Stimulated activated CD4-positive, alpha-beta T cell treated with anti-CD3 and anti-CD28 coated beads, TNF-alpha, amount 100 ng/mL, for 48 hours (primary cell): ENCODE results near the gene POLR2C.

ENCODE experiments used
- DNase-seq, 3 donors: peaks; one replicate each; pipeline ENCODE4 v3.0.0-alpha.2; 2020; ENCODE audit warnings: low read depth in 3 of 3

The POLR2C gene

DNA sequence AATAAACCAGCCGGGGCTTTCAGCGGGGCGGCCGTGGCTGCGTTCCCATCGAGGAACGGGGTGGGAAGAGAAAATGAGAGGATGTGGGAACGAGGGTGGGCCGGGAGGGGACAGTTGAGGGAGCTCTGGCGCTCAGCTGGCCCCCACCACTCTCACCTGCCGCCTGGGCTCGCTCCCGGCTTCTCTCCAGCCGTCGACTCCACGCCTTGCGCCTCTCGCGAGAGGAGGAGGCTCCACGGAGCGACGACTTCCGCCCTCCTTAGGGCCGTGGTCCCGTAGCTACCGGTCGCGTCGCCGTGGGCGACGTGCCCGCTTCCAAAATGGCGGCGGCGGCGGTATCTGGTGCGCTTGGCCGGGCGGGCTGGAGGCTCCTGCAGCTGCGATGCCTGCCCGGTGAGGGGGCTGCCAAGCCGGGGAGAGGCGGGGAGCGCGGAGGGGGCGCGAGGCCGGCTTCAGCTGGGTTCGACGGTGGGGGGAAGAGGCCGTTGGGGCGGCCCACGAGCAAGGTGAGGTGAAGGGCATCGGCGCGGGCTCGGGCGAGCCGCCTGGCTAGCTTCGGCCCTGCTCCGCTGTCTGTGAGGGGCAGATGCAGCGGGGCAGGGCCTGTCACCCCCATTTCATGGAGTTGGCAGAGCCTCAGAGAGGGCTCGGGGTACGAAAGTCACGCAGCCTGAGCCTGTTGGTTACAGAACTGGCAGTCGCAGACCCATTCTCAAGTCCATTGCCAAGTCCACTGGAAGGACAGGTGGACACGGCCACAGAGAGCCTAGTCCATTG, 15.1 kb upstream of the POLR2C start, which contains the start of the genes CIAPIN1 and COQ9:
Gene CIAPIN1, minus strand, starts transcription at position 200 of the 777 bp plus-strand sequence. CDS start 6,457 bp downstream, outside the sequence.
Gene COQ9, plus strand, starts transcription at position 294 of the 777 bp plus-strand sequence. Its CDS starts 27 bp downstream, at position 321.
- peak; percentile 86 to 90 (median 89) for DNase-seq

GRCh38 chr16:57452021-57452420, 10.5 kb upstream of the POLR2C start:
- no peak for DNase-seq

- DNase-seq: no peak
These were observed 491 bp downstream of the POLR2C start for GRCh38 chr16:57462978-57463362.

DNA sequence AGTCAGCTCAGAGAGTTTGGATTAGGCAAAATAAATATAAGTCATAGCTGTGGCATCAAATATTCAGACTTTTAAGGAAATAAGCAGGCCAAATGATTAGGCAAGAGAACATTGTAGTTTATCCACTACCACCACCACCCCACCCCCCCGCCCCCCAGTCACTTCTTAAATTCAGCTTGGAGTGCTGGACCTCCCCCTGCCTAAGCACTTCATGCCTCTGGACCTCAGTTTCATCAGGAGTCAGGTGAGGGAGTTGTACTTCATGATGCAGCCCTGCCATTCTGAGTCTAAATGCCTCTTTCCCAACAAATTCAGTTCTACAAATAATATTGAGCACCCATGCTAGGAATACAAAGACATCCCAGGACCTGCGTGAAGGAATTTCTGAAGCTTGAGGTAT, 2.0 kb downstream of the POLR2C start:
- no peak for DNase-seq

DNA sequence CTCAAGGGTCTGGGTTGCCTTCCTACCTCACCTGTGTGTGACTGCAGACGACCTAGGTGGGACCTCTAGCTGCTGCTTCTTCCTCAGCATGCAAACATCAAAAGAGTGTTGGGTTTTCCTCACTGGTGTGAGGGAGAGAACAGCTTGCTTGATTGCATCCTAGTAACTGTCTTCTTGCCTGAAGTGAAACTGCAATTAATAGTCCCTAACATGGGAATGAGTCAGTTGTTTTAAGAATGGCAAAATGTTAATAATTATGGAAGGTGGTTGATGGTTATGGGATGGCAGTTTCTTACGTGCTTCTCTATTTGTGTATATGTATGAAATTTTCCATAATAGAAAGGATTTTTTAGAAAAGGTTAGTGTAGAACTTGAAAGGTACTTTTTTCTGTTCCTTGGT, 5.9 kb downstream of the POLR2C start:
- no peak for DNase-seq

- no peak for DNase-seq
These were observed 6.6 kb downstream of the POLR2C start for GRCh38 chr16:57469046-57469445.

GRCh38 chr16:57469917-57470470, 7.5 kb downstream of the POLR2C start:
- DNase-seq: no peak

DNA sequence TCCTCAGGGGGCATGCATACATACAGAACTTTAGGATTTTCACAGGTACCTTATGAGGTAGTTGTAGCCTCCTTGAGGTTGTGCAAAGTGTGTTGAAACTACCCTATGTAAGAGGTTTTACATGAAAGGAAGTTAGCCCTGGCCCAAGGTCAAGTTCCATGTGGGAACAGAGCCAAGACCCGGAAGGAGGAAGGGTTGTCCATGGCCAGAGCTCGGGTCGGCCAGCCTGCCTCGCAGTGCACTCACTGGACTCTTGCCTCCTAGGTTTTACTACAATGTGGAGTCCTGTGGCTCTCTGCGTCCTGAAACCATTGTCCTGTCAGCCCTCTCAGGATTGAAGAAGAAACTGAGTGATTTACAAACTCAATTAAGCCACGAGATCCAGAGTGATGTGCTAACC, 8.2 kb downstream of the POLR2C start:
- DNase-seq: no peak

GRCh38 chr16:57471209-57471608, 8.7 kb downstream of the POLR2C start:
- no peak for DNase-seq

DNA sequence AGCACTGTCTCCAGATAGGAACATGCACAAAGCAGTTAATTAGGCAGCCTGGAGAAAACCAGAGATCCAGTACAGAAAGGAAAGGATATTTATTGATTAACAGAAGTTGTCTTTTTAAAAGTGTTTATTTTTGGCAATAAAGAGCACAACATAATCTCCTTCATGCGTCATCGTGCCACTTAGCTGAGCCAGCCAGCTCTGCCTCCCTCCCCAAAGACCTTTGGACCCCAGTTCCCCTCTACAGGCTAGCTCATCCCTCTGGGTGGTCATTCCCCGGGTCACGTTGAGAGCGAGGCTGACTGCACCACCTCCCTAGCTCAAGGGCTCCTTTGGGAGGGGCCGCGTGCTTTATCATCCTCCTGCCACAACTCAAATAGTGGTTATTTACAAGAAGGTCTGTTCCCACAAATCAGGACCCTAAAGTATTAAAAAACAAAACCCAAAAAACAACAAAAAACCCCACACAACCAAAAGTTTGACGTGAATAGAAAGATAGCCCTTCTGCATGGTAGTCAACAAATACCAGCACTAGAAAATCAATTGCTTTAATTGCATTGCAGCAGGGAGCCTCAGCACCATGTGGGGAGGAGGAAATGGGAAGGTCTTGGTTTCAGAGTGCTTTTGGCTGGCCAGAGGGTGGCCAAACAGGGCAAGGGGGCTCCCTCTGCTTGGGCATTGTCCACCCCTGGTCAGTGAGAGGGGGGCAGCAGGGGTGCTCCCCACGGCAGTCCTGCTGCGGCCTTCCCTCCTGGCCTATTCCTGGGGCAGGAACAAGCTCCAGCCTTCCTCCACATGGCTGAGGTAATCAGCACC, 9.6 kb downstream of the POLR2C start:
- DNase-seq: no peak

DNA sequence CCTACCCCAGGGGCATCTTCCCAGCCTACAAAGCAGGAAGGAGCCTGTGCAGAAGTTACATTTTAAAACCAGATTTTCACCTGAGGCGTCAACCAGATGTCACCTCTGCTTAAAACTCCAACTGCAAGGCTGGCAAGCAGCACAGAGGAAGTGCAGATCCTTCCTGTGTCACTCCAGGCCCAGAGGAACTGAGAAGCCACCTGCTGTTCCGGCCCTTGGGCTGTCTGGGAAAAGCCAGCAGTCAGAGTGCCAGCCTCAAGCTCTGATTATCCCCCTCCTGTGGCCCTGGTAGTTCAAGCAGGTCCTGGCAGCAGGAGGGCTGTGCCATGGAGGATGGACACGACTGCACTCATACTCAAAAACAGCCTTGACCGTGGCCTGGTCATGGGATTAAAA, 10.2 kb downstream of the POLR2C start:
- DNase-seq: no peak

DNA sequence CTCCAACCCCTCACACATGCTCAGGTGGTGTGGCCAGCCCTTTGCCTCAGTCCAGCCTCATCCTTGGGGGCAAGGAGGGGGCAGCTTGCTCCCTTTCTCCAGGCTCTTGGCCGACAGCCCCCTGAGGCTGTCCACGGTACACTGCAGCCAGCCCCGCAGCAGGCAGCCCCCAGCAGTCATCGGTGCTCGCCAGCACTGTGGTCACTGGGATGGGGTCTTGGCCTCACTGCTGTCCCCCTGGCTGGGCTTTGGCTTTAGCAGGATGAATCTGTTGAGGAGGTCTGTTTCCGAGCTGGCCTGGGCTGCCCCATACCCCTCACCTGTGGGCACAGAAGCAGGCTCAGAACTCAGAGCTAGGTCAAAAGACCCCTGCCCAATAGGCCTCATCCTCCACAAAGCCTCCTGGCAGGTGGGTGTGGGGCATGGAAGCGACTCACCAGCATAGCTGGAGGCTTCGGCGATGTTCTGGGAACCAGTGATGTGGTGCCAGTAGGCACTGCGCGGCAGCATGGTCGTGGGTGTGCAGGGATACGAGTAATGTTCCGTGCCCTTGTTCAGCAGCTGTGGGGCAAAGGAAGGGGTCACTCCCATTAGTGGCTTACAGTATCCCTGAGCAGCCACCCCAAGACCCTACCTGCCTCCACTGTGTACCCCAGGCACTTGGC, 10.8 kb downstream of the POLR2C start:
- no peak for DNase-seq

DNA sequence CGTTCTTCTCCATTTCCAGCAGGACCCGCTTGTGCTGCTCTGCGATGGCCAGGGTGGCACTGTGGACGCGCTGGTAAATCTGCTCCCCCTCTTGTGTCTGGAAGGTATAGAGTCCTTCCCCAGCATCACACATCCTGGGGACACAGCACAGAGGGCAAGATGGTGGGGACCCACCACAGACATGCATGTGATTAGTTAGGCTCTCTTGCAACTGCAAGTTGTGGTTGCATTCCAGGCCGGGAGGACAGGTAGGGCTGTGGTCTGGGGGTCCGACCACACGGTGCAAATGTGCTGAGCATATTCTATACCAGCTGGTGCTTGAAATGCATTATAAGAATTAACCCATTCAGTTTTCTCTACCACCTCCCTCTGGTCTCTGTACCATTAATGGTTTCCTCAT, 11.4 kb downstream of the POLR2C start:
- no peak for DNase-seq

- no peak for DNase-seq
These were observed 12.5 kb downstream of the POLR2C start for GRCh38 chr16:57474671-57475661.

- peak; percentile 47 to 81 (median 77) for DNase-seq
These were observed 13.3 kb downstream of the POLR2C start for GRCh38 chr16:57475711-57476339.

GRCh38 chr16:57476546-57477410, 14.3 kb downstream of the POLR2C start:
- no peak for DNase-seq

DNA sequence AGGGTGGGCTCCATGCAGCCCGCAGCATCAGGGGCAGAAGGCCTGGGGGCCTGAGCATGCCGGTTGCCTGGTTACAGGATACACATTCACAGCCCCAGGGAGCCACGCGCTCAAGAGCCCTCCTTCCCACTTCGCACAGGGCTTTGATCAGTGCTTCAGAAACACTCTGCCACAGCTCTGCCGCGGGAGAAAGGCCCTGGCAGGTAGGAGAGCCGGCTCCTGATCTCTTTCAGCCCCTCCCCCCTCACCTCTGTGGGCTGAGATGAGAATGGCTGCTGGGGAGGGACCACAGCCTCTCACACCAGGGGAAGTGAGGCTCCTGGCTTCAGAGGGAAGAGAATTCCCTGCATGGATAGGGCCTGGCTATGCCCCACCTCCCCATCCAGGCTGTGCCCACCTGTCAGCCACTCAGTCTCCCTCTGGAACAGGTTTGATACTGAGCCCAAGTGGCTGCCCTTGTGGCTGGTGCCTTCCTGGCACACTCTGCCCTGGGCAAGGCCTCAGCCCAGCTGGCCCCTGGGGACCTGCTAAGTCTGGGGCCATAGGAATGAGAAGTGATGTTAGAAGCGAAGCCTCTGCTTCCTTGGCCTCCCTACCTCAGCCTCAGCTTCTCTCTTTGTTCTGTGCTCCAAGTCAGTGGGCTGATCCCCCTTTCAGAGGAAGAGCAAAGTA, 15.2 kb downstream of the POLR2C start:
- no peak for DNase-seq

GRCh38 chr16:57478396-57479204, 16.1 kb downstream of the POLR2C start:
- DNase-seq: no peak
